Small intestine (tissue), 16 donors: ENCODE measurements around the gene ADRB2. TPM values are rescaled to one million over a fixed set of nuclear protein-coding genes. Genes with fewer than 3 reads are reported as not detected.
A peak's percentile ranks its signal among the peaks of the same experiment; 100 is the strongest.

Experiments used
- DNase-seq, 2 donors: peaks; one replicate each; pipeline versions ENCODE4 v3.0.0 to v3.0.0-alpha.2; 2013
- FAIRE-seq: peaks from 2 replicates; lab custom pipeline; 2012; peaks lifted over from hg19 to GRCh38; lab: Jason Lieb, UNC
- H3K27ac ChIP-seq, 3 donors: one replicate each; pipeline ENCODE4 v1.5.1; 2013; ENCODE audit warnings: low read length in 2 of 3, mild to moderate bottlenecking in 2 of 3, control low read depth in 1 of 3, inconsistent platforms in 1 of 3, low read depth in 1 of 3, moderate library complexity in 1 of 3
- H3K27me3 ChIP-seq, 3 donors: one replicate each; pipeline ENCODE4 v1.6.1; 2013; ENCODE audit warnings: low read length in 3 of 3, inconsistent platforms in 1 of 3; ENCODE audit not compliant: control insufficient read depth in 3 of 3, insufficient read depth in 3 of 3
- H3K36me3 ChIP-seq, 3 donors: one replicate each; pipeline ENCODE4 v1.6.1; 2013; ENCODE audit warnings: low read length in 3 of 3, inconsistent platforms in 1 of 3, low read depth in 1 of 3, mild to moderate bottlenecking in 1 of 3, moderate library complexity in 1 of 3; ENCODE audit not compliant: control insufficient read depth in 3 of 3, insufficient read depth in 2 of 3
- H3K4me1 ChIP-seq, 3 donors: one replicate each; pipeline ENCODE4 v1.6.1; 2013; ENCODE audit warnings: low read length in 2 of 3, inconsistent platforms in 1 of 3, low read depth in 1 of 3, mild to moderate bottlenecking in 1 of 3, moderate library complexity in 1 of 3; ENCODE audit not compliant: control insufficient read depth in 3 of 3, insufficient read depth in 2 of 3
- H3K4me3 ChIP-seq, 3 donors: one replicate each; pipeline ENCODE4 v1.5.1; 2013; ENCODE audit warnings: low read length in 3 of 3, control low read depth in 1 of 3, inconsistent platforms in 1 of 3, low read depth in 1 of 3, mild to moderate bottlenecking in 1 of 3, moderate library complexity in 1 of 3
- H3K9me3 ChIP-seq, 2 donors: one replicate each; pipeline ENCODE4 v1.6.1; 2013; ENCODE audit warnings: low read depth in 1 of 2, low read length in 1 of 2; ENCODE audit not compliant: control insufficient read depth in 2 of 2, insufficient read depth in 1 of 2
- WGBS, 3 donors: extraction: QIAGEN DNeasy Blood & Tissue Kit; methylation state at CpG; one replicate each; pipeline ENCODE4 v1.1.7; 2013; 5-methylcytosine and 5-hydroxymethylcytosine counted together
- long read RNA-seq, 10 donors: transcript quantifications; one replicate each; lab custom pipeline, GENCODE V29; 2026
- polyA plus RNA-seq, 4 donors: library from polyadenylated mRNA; stranded (reverse) in 3 of 4; unstranded in 1 of 4; fragments of 200-250 nt in 3 of 4; fragments of 120-200 nt in 1 of 4; gene quantifications; one replicate each; pipeline versions ENCODE4 v1.2.1 to v1.2.3, GENCODE V29; 2013
- donor health status: healthy with polysubstance abuse.
- donor health status: control.
- donor health status: control.
- donor health status: Bipolar disorder and iron deficiency.
- donor health status: healthy.

The ADRB2 gene
- polyA plus RNA-seq, result 1 to 10 TPM in 1 of 4 donors, under 1 TPM in 2, not detected in 1; 0.27 to 1.5 (median 0.54) TPM
- long read RNA-seq, donor 1, partial matches to known transcripts, result 0 of 1 reads
- long read RNA-seq, donor 1, other reads (novel, unspliced or antisense), result 0 of 1 reads
- long read RNA-seq, donor 2, result 0 reads
- long read RNA-seq, donor 3, partial matches to known transcripts, result 0 of 1 reads
- long read RNA-seq, donor 3, other reads (novel, unspliced or antisense), result 0 of 1 reads
- long read RNA-seq, donor 4, result 0 reads
- long read RNA-seq, donor 5, result 0 reads
- long read RNA-seq, donor 6, result 0 reads
- long read RNA-seq, donor 7, transcript ADRB2-201 (1 exons, 3,443 nt), result major isoform, 11 of 11 reads
- long read RNA-seq, donor 7, partial matches to known transcripts, result 0 of 11 reads
- long read RNA-seq, donor 7, other reads (novel, unspliced or antisense), result 0 of 11 reads
- long read RNA-seq, donor 8, result 0 reads
- long read RNA-seq, donor 9, result 0 reads
- long read RNA-seq, donor 10, result 0 reads

- Histone ChIP-seq H3K36me3 (no peaks in the 10 kb centered on the region), H3K4me1 (peaks cover 0 to 7% (median 0%) of the 10 kb centered on the region in 3 donors), H3K9me3 (no peaks in the 10 kb centered on the region), H3K4me3 (peak within 1 kb of the TSS; percentile 5 to 58 (median 43)), H3K27me3 (peaks cover 0 to 36% (median 0%) of the 10 kb centered on the region in 3 donors), H3K27ac (peak within 1 kb of the TSS; percentile 25 to 72 (median 54))
- FAIRE-seq (no peak), DNase-seq (peak; percentile 88 to 89)
- 1% methylated on average over 40 to 42 of the region's 42 CpGs for WGBS, 3 donors
Observed at GRCh38 chr5:148826053-148826738, at the start of gene ADRB2. Gene ADRB2, plus strand, starts transcription at chr5:148826611. Its CDS starts 221 bp downstream, at chr5:148826832.

DNA sequence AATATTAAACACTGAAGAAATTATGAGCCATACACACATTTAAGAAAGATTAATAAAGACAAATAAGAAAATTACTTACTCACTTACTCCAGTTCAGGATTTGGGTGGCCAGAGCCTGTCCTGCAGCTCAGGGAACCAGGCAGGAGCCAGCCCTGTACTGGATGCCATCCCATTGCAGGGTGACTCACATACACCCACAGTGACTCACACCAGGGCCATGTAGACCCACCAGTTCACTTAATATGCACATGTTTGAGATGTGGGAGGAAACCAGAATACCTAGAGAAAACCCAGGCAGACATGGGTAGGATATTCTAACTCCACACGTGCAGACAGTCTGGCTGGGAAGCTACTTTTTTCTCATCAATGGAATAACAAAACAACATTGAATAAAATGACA is 49.6 kb upstream of the ADRB2 start:
- H3K9me3 ChIP-seq, result no peaks in the 10 kb centered on the region
- H3K36me3 ChIP-seq, result no peaks in the 10 kb centered on the region
- H3K27ac ChIP-seq, result no peak overlapping the region
- WGBS, 3 donors, result 81 to 88% (median 83%) methylated on average over 1 of the region's 1 CpG
- DNase-seq (no peak), FAIRE-seq (no peak)
- peaks cover 0 to 2% (median 0%) of the 10 kb centered on the region in 3 donors for H3K27me3 ChIP-seq
- no peak overlapping the region for H3K4me3 ChIP-seq
- no peaks in the 10 kb centered on the region for H3K4me1 ChIP-seq

DNA sequence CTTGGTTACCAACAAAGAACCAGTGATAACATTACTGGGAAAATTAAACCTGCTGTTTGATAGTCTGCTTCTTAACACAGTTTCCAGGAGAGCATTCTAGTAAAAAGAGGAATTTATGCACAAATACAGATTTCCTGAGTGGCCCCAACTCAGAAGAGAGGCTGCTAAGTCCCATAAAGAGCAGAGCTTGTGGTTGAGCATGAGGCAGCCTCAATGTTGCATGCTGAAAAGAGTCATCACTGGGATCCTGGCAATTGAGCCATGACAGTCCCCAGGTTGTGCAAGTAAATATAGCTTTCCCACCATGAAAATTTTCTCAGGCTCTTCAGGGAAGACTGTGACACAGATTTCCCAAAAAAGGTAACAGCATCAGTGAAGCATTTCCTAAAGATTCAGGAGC is 47.5 kb upstream of the ADRB2 start:
- Histone ChIP-seq H3K4me1 (no peaks in the 10 kb centered on the region), H3K9me3 (no peaks in the 10 kb centered on the region), H3K27me3 (no peaks in the 10 kb centered on the region), H3K27ac (no peak overlapping the region), H3K4me3 (no peak overlapping the region), H3K36me3 (no peaks in the 10 kb centered on the region)
- FAIRE-seq (no peak), DNase-seq (no peak)

DNA sequence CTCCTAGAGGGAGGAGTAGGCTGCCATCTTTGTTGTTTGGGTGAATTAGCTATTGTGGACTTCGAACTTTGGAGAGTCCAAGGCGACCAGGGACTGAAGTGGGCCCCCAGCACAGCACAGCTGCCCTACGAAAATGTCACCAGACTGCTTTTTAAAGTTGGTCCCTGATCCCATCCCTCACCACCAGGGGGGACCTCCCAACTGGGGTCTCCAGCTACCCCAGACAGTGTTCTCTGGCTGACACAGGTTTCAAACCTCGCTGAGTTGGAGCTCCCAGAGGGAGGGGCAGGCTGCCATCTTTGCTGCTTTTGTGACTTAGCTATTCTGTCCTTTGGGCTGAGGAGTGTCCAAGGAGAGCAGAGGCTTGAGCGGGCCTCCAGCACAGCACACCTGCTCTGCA is 45.7 kb upstream of the ADRB2 start:
- H3K4me3 ChIP-seq, result no peak overlapping the region
- H3K27ac ChIP-seq, result no peak overlapping the region
- H3K9me3 ChIP-seq, result no peaks in the 10 kb centered on the region
- no peak for DNase-seq
- no peaks in the 10 kb centered on the region for H3K36me3 ChIP-seq
- FAIRE-seq, result no peak
- WGBS, 3 donors, result 66 to 78% (median 77%) methylated on average over 5 of the region's 5 CpGs
- H3K27me3 ChIP-seq, result no peaks in the 10 kb centered on the region
- no peaks in the 10 kb centered on the region for H3K4me1 ChIP-seq

DNA sequence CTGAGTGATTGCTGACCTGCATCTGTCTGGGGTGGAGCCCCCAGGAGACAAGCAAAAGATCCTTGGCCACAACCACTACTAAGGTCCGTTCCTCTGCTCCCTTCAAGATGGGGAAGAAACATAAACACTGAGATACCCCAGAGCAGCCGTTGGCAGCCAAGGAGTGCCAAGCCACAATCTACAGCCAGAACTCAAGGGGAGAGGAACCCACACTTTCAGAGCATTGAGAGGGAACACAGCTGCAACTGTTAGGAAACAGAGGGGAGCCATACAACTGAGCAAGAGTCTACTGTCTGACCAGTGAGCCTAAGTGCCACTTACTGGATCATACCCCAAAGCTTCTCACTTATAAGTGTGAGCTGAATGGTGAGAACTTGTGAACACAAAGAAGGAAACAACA is 44.6 kb upstream of the ADRB2 start:
- Histone ChIP-seq H3K4me3 (no peak overlapping the region), H3K36me3 (no peaks in the 10 kb centered on the region), H3K27ac (no peak overlapping the region), H3K9me3 (no peaks in the 10 kb centered on the region), H3K27me3 (no peaks in the 10 kb centered on the region), H3K4me1 (no peaks in the 10 kb centered on the region)
- no peak for DNase-seq
- no peak for FAIRE-seq
- WGBS, 3 donors, result 53 to 75% (median 68%) methylated on average over 2 of the region's 2 CpGs

DNA sequence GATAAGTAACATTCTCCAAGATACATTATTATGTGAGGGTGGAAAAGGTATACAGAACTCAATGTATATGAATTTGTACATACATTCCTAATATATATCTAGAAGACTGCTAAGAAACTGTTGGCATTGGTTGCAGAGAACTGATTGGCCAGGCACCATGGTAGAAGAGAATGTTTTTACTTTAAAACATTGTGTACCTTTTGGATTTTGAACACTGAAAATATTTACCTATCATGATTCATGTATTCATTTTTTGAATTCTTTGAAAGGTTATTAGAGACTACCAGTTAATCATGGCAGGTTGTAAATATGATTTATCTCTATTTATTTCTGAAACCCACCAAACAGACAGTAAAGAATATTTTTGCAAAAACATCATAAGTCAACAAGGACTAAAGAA is 41.2 kb upstream of the ADRB2 start:
- FAIRE-seq, result no peak
- H3K9me3 ChIP-seq, result no peaks in the 10 kb centered on the region
- no peaks in the 10 kb centered on the region for H3K36me3 ChIP-seq

GRCh38 chr5:148786456-148786855 is 40.0 kb upstream of the ADRB2 start:
- no peak for FAIRE-seq
- H3K27ac ChIP-seq, result no peak overlapping the region

More for the DNA sequence above, 41.2 kb upstream of the ADRB2 start:
- Histone ChIP-seq H3K4me3 (no peak overlapping the region), H3K4me1 (no peaks in the 10 kb centered on the region), H3K27me3 (no peaks in the 10 kb centered on the region), H3K27ac (no peak overlapping the region)
- no peak for DNase-seq

GRCh38 chr5:148788636-148789035 is 37.8 kb upstream of the ADRB2 start:
- Histone ChIP-seq H3K4me3 (no peak overlapping the region), H3K36me3 (no peaks in the 10 kb centered on the region), H3K4me1 (no peaks in the 10 kb centered on the region), H3K9me3 (no peaks in the 10 kb centered on the region), H3K27ac (no peak overlapping the region), H3K27me3 (no peaks in the 10 kb centered on the region)
- 79 to 88% (median 86%) methylated on average over 6 of the region's 6 CpGs for WGBS, 3 donors
- no peak for DNase-seq
- no peak for FAIRE-seq

More at GRCh38 chr5:148786456-148786855, 40.0 kb upstream of the ADRB2 start:
- Histone ChIP-seq H3K9me3 (no peaks in the 10 kb centered on the region), H3K4me3 (no peak overlapping the region), H3K36me3 (no peaks in the 10 kb centered on the region), H3K4me1 (no peaks in the 10 kb centered on the region), H3K27me3 (no peaks in the 10 kb centered on the region)
- no peak for DNase-seq
